ENCODE results near the gene NONO.
"Not testable (repeated sequence)": the region's sequence is repeated elsewhere in the genome, so short reads cannot be mapped to it uniquely, and the experiment has no call there.

GRCh38 chrX:71300064-71300463 lies 16.6 kb downstream of the NONO start:
- TF ChIP-seq CTCF (IDR thresholded peaks at IDR 0.05; ENCODE audit: low read depth, low read length, poor library complexity, severe bottlenecking); EZH2phosphoT487 (IDR thresholded peaks at IDR 0.05; ENCODE audit: borderline replicate concordance, low read length): not testable (repeated sequence)
